A549 (cell line): ENCODE results near the gene AMIGO3. TPM values are rescaled to one million over a fixed set of nuclear protein-coding genes. Genes with fewer than 3 reads are reported as not detected.

Source experiments
- ATAC-seq, 2 experiments: fragments of 200-7000 bp in 1 of 2; fragments of >200 bp in 1 of 2; cut with Nextera tagmentation in 1 of 2; cut with Tn5 transposase in 1 of 2; 3 replicates each; pipeline versions ENCODE4 v1.8.0 to v1.9.1; 2018 to 2020; ENCODE audit warnings: mild to moderate bottlenecking in 1 of 2, moderate library complexity in 1 of 2
- CTCF ChIA-PET: fragments of 300-600 bp; sonication (Branson Sonifier 250); formaldehyde crosslinking; extraction: SDS; loops from one replicate; lab custom pipeline; 2021; ENCODE audit warnings: antibody characterized with exemption, inconsistent platforms; lab: Yijun Ruan, JAX
- POLR2A ChIA-PET: fragments of 350-600 bp; formaldehyde crosslinking; extraction: SDS; loops from one replicate; lab custom pipeline; 2021; ENCODE audit warnings: antibody characterized with exemption, inconsistent platforms; lab: Yijun Ruan, JAX
- DNase-seq, 2 experiments: peaks; one replicate each; pipeline versions ENCODE4 v3.0.0 to v3.0.0-alpha.2; 2011 to 2016; ENCODE audit warnings: low read depth in 1 of 2, low spot score in 1 of 2
- FAIRE-seq: peaks from 2 replicates; lab custom pipeline; 2011; peaks lifted over from hg19 to GRCh38; lab: Jason Lieb, UNC
- H3K27ac ChIP-seq, 2 experiments: fragments of >200 bp; sonication (Bioruptor Twin); formaldehyde crosslinking; 3 replicates each; pipeline ENCODE4 v1.5.1; 2016 to 2017
- H3K4me1 ChIP-seq: fragments of >200 bp; sonication (Bioruptor Twin); formaldehyde crosslinking; 3 replicates; pipeline ENCODE4 v1.6.1; 2016
- H3K4me2 ChIP-seq: fragments of >200 bp; sonication (Bioruptor Twin); formaldehyde crosslinking; 3 replicates; pipeline ENCODE4 v1.6.1; 2016
- H3K4me3 ChIP-seq: fragments of >200 bp; sonication (Bioruptor Twin); formaldehyde crosslinking; 3 replicates; pipeline ENCODE4 v1.5.1; 2016
- H3K9me3 ChIP-seq: fragments of >200 bp; sonication (Bioruptor Twin); formaldehyde crosslinking; 3 replicates; pipeline ENCODE4 v1.6.1; 2016
- BHLHE40 ChIP-seq: IDR thresholded peaks from 2 replicates; pipeline ENCODE4 v1.6.1; 2012; ENCODE audit warnings: low read depth, low read length, inconsistent platforms
- CBX2 ChIP-seq: fragments of 200-600 bp; sonication (generic); IDR thresholded peaks from 2 replicates; pipeline ENCODE4 v1.6.1; 2016; ENCODE audit warnings: low read depth, mild to moderate bottlenecking, borderline replicate concordance
- CEBPB ChIP-seq, 2 experiments: fragments of >200 bp in 1 of 2; sonication (Bioruptor Twin) in 1 of 2; formaldehyde crosslinking in 1 of 2; IDR thresholded peaks; 2 replicates each; pipeline ENCODE4 v1.6.1; 2012 to 2016
- ESRRA ChIP-seq: fragments of 150-350 bp; IDR thresholded peaks from 2 replicates; pipeline ENCODE4 v1.6.1; 2014; ENCODE audit warnings: mild to moderate bottlenecking, low read length, borderline replicate concordance
- FOSB ChIP-seq: fragments of 250-450 bp; sonication (Bioruptor Pico); IDR thresholded peaks from 2 replicates; pipeline ENCODE4 v1.5.0; 2020; ENCODE audit warnings: mild to moderate bottlenecking, moderate library complexity
- FOSL2 ChIP-seq, 2 experiments: fragments of 450-650 bp in 1 of 2; fragments of >200 bp in 1 of 2; sonication (Bioruptor Twin) in 1 of 2; formaldehyde crosslinking; IDR thresholded peaks; 2 replicates each; pipeline versions ENCODE4 v1.5.0 to v1.6.1; 2016 to 2020; ENCODE audit warnings: mild to moderate bottlenecking in 1 of 2, moderate library complexity in 1 of 2
- GATA3 ChIP-seq: IDR thresholded peaks from 2 replicates; pipeline ENCODE4 v1.6.1; 2012; ENCODE audit warnings: borderline replicate concordance
- HES2 ChIP-seq: fragments of >200 bp; sonication (Bioruptor Twin); formaldehyde crosslinking; IDR thresholded peaks from 2 replicates; pipeline ENCODE4 v1.6.1; 2016
- HOXA7 ChIP-seq: fragments of 250-450 bp; sonication (Bioruptor Pico); IDR thresholded peaks from 2 replicates; pipeline ENCODE4 v1.5.0; 2020; ENCODE audit warnings: mild to moderate bottlenecking, moderate library complexity
- JUNB ChIP-seq: fragments of >200 bp; sonication (Bioruptor Twin); formaldehyde crosslinking; IDR thresholded peaks from 2 replicates; pipeline ENCODE4 v1.6.1; 2016
- MAZ ChIP-seq: fragments of 150-350 bp; IDR thresholded peaks from 2 replicates; pipeline ENCODE4 v1.6.1; 2014; ENCODE audit warnings: antibody characterized with exemption, low read depth, low read length, borderline replicate concordance
- TFCP2L1 ChIP-seq: fragments of 250-450 bp; sonication (Bioruptor Pico); IDR thresholded peaks from 2 replicates; pipeline ENCODE4 v1.5.0; 2021; ENCODE audit warnings: mild to moderate bottlenecking
- ZC3H11A ChIP-seq: fragments of 450-650 bp; IDR thresholded peaks from 2 replicates; pipeline ENCODE4 v1.6.1; 2014; ENCODE audit warnings: antibody characterized with exemption, mild to moderate bottlenecking
- ZFP36 ChIP-seq: fragments of 450-650 bp; IDR thresholded peaks from 2 replicates; pipeline ENCODE4 v1.6.1; 2014; ENCODE audit warnings: borderline replicate concordance; ENCODE audit not compliant: partially characterized antibody
- ZSCAN20 ChIP-seq: fragments of 250-450 bp; sonication (Bioruptor Pico); IDR thresholded peaks from 2 replicates; pipeline ENCODE4 v1.8.0; 2022; ENCODE audit warnings: mild to moderate bottlenecking, moderate library complexity
- WGBS: methylation state at CpG from one replicate; pipeline ENCODE4 v1.1.6; 2017; ENCODE audit errors: missing lambda C conversion rate; 5-methylcytosine and 5-hydroxymethylcytosine counted together
- polyA plus RNA-seq, 4 experiments: library from polyadenylated mRNA; depleted of rRNA in 3 of 4; stranded (reverse); fragments of >200 nt; fragmentation: RNase III in 1 of 4; extraction: RNeasy Plus Mini Kit Qiagen cat#74134 plus additional on column Dnase treatment in 1 of 4; gene quantifications; 2 replicates in 3 of 4; 3 replicates in 1 of 4; pipeline ENCODE4 v1.2.3, GENCODE V29; 2011 to 2017

Gene AMIGO3
- polyA plus RNA-seq, 2 of the 4 experiments (the other 2 are of a cell fraction): 0.03 TPM; not detected in 1

GRCh38 chr3:49720855-49721595 lies 1.5 kb upstream of the AMIGO3 start:
- Histone ChIP-seq H3K4me2 (no peak overlapping the region), H3K4me3 (no peak overlapping the region), H3K27ac (no peak overlapping the region), H3K9me3 (no peaks in the 10 kb centered on the region), H3K4me1 (peaks cover 14% of the 10 kb centered on the region)
- no peak for TF ChIP-seq CBX2
- TF ChIP-seq GATA3: no peak
- no peak for TF ChIP-seq ZC3H11A
- TF ChIP-seq JUNB: no peak
- TF ChIP-seq BHLHE40: no peak
- no peak for TF ChIP-seq ZSCAN20 (CRISPR knock-in tag)
- TF ChIP-seq FOSL2 (IDR thresholded peaks at IDR 0.05): no peak
- TF ChIP-seq FOSL2 (CRISPR knock-in tag; IDR thresholded peaks at IDR 0.05): no peak
- no peak for TF ChIP-seq HOXA7 (CRISPR knock-in tag)
- TF ChIP-seq ZFP36: no peak
- TF ChIP-seq ESRRA: no peak
- WGBS: 86% methylated on average over 4 of the region's 4 CpGs
- no peak for FAIRE-seq
- ATAC-seq: no peak
- no peak for DNase-seq
- CTCF ChIA-PET: interaction anchor here (0.9 to 3.0 kb wide), 5 partner anchors 19 to 244 kb away, joined by 3 to 18 read pairs (median 4); partner anchors contain the start of gene INKA1
- POLR2A ChIA-PET: interaction anchor here (0.5 kb wide), 1 partner anchor 96 kb away, joined by 6 read pairs; no protein-coding TSS in a partner anchor

GRCh38 chr3:49718858-49719213 lies 648 bp downstream of the AMIGO3 start:
- POLR2A ChIA-PET: no interaction called here
- H3K4me1 ChIP-seq: peaks cover 8% of the 10 kb centered on the region; the same call in 2 of the 3 replicates
- DNase-seq: no peak
- no peak for TF ChIP-seq ZC3H11A
- TF ChIP-seq TFCP2L1: no peak
- TF ChIP-seq CEBPB (IDR thresholded peaks at IDR 0.05): no peak
- TF ChIP-seq, all 56 proteins: peak for 0
- Histone ChIP-seq H3K9me3 (no peaks in the 10 kb centered on the region), H3K27ac (no peak overlapping the region), H3K4me2 (peak overlapping the region; percentile 84; the same call in 2 of the 3 replicates), H3K4me3 (no peak overlapping the region)
- FAIRE-seq (no peak), ATAC-seq (no peak)
- 95% methylated on average over 28 of the region's 33 CpGs for WGBS
- CTCF ChIA-PET: interaction anchor here (1.1 to 3.7 kb wide), 3 partner anchors 11 to 16 kb away, joined by 4 to 24 read pairs (median 4); no protein-coding TSS in a partner anchor

GRCh38 chr3:49717959-49718857 lies 1.3 kb downstream of the AMIGO3 start:
- Histone ChIP-seq H3K4me2 (no peak overlapping the region), H3K27ac (no peak overlapping the region), H3K9me3 (no peaks in the 10 kb centered on the region), H3K4me3 (no peak overlapping the region), H3K4me1 (peaks cover 8% of the 10 kb centered on the region; the same call in 2 of the 3 replicates)
- ATAC-seq (no peak), FAIRE-seq (no peak), DNase-seq (no peak)
- CTCF ChIA-PET: interaction anchor here (1.1 to 3.7 kb wide), 3 partner anchors 10 to 16 kb away, joined by 4 to 24 read pairs (median 4); no protein-coding TSS in a partner anchor
- 96% methylated on average over 49 of the region's 75 CpGs for WGBS
- POLR2A ChIA-PET: no interaction called here
- no peak for TF ChIP-seq ESRRA
- TF ChIP-seq FOSB (CRISPR knock-in tag): no peak
- TF ChIP-seq HES2: no peak
- TF ChIP-seq MAZ: no peak

- CTCF ChIA-PET: interaction anchor here (3.7 kb wide), 1 partner anchor 15 kb away, joined by 24 read pairs; no protein-coding TSS in a partner anchor
- H3K4me1 ChIP-seq: 0 out of 3 replicates have a peak, but pooled peaks cover 1% of the 10 kb centered on the region
- no peaks in the 10 kb centered on the region for H3K9me3 ChIP-seq
- POLR2A ChIA-PET: no interaction called here
- TF ChIP-seq ZSCAN20 (CRISPR knock-in tag) (no peak), JUNB (no peak)
- no peak overlapping the region for H3K27ac ChIP-seq
- DNase-seq (no peak), ATAC-seq (no peak), FAIRE-seq (no peak)
- no peak overlapping the region for H3K4me3 ChIP-seq
- WGBS: 95% methylated on average over 7 of the region's 14 CpGs
- no peak overlapping the region for H3K4me2 ChIP-seq
Measured at GRCh38 chr3:49717211-49717958, 2.1 kb downstream of the AMIGO3 start.
